Spleen (tissue), 7 donors: ENCODE measurements around the gene APP.

Experiments used
- CTCF ChIP-seq, 11 experiments: fragments of 200-600 bp in 7 of 11; fragments of 450-650 bp in 4 of 11; sonication (generic) in 4 of 11; IDR thresholded peaks in 8 of 11; conservative IDR thresholded peaks in 3 of 11; 1 replicate in 7 of 11; 2 replicates in 4 of 11; pipeline versions ENCODE4 v1.4.0 to v1.8.0; 2016 to 2021; ENCODE audit warnings: antibody characterized with exemption in 11 of 11, inconsistent platforms in 4 of 11, mild to moderate bottlenecking in 1 of 11
- POLR2AphosphoS5 ChIP-seq, 3 donors: sonication (generic); formaldehyde crosslinking; IDR thresholded peaks; one replicate each; pipeline ENCODE4 v1.5.1; 2017; ENCODE audit warnings: antibody characterized with exemption in 3 of 3
- donor health status: DM: no; HTN: no; CAD: no; lungs with moderate emphysema.
- donor health status: DM: no; HTN: no; CAD: no.
- donor health status: DM: no; HTN: no; CAD: no.

DNA sequence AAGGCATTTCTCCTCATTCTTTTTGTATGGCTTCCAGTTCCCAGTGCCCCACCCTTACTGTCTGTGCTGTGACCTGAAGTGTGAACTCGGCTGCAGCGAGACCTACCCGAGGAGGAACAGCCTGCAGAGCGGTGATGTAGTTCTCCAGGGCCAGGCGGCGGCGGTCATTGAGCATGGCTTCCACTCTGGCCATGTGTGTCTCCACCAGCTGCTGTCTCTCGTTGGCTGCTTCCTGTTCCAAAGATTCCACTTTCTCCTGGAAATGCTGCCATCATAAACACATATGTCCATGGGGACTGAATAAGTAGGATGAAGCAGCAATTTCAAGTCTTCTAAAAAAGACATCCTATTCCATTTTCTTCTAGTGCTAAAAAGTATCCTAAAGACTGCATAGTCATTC lies 195.6 kb downstream of the APP start:
- TF ChIP-seq CTCF (IDR thresholded peaks at IDR 0.05 in 8 of 11, conservative IDR thresholded peaks at IDR 0.05 in 3 of 11) (no peak), POLR2AphosphoS5 (IDR thresholded peaks at IDR 0.05) (no peak)
